Fibroblast of skin of left quadriceps (primary cell): ENCODE measurements around the gene KCNJ3.

Experiments
- DNase-seq, 2 experiments: peaks; one replicate each; pipeline ENCODE4 v3.0.0-alpha.2; 2013; ENCODE audit warnings: low read depth in 2 of 2

Gene KCNJ3, protein sequence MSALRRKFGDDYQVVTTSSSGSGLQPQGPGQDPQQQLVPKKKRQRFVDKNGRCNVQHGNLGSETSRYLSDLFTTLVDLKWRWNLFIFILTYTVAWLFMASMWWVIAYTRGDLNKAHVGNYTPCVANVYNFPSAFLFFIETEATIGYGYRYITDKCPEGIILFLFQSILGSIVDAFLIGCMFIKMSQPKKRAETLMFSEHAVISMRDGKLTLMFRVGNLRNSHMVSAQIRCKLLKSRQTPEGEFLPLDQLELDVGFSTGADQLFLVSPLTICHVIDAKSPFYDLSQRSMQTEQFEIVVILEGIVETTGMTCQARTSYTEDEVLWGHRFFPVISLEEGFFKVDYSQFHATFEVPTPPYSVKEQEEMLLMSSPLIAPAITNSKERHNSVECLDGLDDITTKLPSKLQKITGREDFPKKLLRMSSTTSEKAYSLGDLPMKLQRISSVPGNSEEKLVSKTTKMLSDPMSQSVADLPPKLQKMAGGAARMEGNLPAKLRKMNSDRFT

DNA sequence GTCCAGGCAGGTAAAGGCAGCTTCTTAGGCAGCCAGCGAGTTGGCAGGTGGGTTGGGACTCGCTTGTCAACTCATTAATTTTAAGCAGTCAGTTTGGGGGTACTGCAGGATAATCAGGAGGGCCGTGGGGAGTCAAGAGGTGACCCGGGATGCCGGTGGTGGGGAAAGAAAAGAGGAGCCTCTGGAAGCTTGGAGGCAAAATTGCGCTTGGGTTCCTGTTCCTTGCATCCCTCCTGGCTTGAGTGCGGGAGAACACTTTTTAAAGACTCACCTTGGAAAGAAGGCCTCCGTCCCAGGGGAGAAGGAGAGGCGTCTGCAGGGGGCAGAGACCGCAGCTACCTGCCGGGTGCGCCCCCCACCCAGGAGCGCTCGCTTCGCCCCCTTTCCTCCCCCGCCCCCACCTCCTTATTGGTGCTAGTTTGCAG, at the start of gene KCNJ3:
Gene KCNJ3, plus strand, starts transcription at position 400 of the 425 bp plus-strand sequence. CDS start 81 bp downstream, outside the sequence.
- DNase-seq: no peak

- no peak for DNase-seq
These were observed 43.0 kb upstream of the KCNJ3 start for GRCh38 chr2:154655499-154655898.

GRCh38 chr2:154658854-154659253, 39.6 kb upstream of the KCNJ3 start:
- no peak for DNase-seq

DNA sequence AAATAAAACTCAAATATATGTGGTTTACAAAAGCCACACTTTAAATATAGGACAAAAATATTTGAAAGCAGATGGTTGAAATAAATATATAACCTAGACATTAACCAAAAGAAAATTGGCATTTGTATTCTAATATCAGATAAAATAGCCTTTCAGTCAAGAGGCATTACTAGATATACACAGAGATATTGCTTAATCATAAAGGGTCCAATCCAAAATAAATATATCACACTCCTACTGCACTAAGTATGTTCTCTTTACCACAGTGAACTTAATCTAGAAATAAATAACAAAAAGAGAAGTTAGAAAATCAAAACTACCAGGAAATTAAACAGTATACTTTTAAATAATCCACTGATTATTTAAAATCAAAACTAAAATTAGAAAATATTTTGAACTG, 34.2 kb upstream of the KCNJ3 start:
- DNase-seq: no peak

GRCh38 chr2:154670083-154670482, 28.4 kb upstream of the KCNJ3 start:
- DNase-seq: no peak

DNA sequence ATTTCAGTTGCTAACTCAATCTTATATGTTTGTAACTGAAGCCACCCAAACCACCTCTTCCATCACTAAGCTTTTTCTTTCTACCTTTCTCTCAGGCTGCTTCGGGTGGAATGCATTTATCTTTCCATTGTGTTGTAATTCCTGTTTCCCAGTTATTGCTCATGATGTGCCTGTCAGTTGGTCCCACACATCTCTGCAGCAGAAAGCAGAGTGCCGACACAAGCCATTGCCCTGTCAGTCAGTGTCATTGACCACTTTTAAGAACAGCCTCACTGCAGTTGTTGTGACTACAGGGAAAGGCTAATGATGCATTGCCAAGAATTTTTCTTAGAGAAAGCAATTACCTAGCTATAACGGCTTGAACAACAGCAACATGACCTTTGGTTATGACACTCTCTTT, 24.8 kb upstream of the KCNJ3 start:
- no peak for DNase-seq

GRCh38 chr2:154677401-154677800, 21.1 kb upstream of the KCNJ3 start:
- DNase-seq: no peak

- DNase-seq: no peak
These were observed 16.8 kb upstream of the KCNJ3 start for GRCh38 chr2:154681741-154682140.

GRCh38 chr2:154686162-154686561, 12.3 kb upstream of the KCNJ3 start:
- no peak for DNase-seq

DNA sequence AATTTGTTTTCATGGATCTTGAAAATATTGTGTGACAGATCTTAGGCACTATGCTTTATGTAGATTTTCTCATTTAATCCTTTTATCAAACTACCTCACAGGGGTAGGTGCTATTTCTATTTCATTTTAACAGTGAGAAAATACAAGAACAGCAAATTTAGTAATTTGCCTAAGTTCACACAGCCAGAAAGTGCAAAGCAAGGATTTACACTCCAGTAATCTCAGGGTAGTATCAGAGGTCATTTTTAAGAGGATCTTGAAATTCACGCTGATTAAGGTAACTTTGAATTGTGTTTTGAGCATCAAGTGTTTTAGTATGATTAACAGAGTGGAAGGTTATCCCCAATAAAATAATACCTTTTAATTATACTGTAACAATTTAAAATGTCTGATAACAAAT, 10.1 kb upstream of the KCNJ3 start:
- no peak for DNase-seq

GRCh38 chr2:154689158-154689557, 9.3 kb upstream of the KCNJ3 start:
- no peak for DNase-seq

GRCh38 chr2:154692927-154693326, 5.6 kb upstream of the KCNJ3 start:
- no peak for DNase-seq

DNA sequence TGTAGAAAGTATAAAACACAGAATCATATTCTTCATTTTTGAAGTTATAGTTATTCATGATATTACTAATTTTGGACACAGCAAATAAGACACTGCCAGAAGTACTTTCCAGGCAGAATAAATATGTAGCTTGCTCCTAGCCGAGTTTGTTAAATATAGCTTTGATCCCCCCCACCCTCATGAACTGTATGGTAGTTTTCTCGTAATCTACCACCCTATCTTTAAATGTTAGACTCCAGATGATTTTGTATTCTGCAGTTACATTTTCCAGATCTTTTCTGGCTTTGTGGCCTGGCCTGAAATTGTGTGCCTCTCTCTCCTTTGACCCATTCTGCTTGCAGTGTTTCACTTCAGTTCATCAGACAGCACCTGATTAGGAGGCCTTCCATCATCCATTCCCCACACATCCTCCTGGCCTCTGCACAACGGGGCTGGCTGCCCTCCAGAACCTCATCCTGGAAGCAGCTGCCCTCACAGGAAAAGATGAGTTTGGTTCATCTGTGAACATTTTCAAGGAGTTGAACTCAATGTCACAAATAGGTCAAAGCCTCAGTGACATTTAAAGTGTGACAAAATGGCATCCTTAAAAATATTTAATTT, 4.7 kb upstream of the KCNJ3 start:
- no peak for DNase-seq

DNA sequence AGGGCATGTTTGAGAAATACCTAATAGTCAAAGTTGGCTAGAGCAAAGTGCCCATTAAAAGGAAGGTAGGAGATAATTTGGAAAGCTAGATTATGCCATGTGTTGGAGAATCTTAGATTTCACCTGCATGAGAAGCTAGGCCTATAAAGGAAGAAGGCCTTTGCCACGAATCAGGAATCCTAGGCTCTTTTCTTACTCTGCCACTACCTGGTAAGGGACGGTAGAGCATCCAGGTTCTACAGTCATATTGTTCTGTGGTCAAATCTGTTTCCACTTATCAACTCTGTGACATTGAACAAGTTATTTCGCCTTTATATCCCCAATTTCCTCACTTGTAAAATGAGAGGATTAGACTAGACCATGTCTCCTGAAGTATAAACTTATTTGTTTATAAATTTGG, 3.6 kb upstream of the KCNJ3 start:
- no peak for DNase-seq

DNA sequence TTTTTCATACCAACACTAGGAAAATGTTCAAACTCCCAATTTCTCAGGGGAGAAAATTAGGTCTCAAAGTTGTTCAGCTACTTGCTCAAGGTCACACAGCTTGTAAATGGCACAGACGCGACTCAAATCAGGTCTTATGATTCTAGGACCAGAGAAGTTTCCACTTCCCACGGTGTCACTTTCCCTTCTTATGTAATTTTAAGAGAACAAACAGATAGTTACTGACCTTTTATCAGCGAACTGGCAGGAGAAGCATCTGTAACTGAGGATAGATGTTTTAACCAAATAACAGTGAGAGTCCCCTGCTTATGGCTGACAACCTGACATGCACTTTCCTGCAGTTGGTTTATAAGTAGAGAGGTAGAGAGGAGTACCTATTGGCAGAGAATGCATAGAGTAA, 2.1 kb upstream of the KCNJ3 start:
- no peak for DNase-seq

DNA sequence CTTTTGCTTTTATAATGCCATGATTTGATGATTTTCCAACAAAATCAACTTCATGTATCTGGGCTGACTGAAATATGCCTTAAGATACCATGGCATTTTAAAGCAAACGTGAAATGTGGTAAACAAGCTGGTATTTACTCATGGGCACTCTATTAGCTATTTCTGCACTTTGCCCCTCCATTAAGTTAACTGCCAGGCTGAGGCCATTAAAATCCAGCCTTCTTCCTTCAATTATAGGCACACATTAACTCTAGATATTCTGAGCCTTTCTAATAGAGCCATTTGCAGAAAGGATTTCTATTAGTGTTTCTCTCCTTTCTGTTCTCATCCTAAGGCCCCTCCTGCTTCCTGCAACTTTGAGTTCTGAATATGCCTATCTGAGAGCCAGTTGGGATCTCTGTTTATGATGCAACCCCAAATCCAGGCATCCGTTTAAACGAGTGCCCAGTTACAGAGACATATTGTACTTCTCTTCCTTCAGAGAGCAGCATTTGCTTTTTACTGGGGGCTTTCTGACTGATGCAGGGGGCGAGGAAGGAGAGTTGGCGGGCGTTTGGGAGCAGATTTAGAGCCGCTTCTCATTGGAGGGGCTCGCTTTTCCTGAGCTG, 1.6 kb upstream of the KCNJ3 start:
- no peak for DNase-seq

- DNase-seq: peak in 1 of 2 experiments; percentile 1
These were observed 860 bp upstream of the KCNJ3 start for GRCh38 chr2:154697418-154698252.

DNA sequence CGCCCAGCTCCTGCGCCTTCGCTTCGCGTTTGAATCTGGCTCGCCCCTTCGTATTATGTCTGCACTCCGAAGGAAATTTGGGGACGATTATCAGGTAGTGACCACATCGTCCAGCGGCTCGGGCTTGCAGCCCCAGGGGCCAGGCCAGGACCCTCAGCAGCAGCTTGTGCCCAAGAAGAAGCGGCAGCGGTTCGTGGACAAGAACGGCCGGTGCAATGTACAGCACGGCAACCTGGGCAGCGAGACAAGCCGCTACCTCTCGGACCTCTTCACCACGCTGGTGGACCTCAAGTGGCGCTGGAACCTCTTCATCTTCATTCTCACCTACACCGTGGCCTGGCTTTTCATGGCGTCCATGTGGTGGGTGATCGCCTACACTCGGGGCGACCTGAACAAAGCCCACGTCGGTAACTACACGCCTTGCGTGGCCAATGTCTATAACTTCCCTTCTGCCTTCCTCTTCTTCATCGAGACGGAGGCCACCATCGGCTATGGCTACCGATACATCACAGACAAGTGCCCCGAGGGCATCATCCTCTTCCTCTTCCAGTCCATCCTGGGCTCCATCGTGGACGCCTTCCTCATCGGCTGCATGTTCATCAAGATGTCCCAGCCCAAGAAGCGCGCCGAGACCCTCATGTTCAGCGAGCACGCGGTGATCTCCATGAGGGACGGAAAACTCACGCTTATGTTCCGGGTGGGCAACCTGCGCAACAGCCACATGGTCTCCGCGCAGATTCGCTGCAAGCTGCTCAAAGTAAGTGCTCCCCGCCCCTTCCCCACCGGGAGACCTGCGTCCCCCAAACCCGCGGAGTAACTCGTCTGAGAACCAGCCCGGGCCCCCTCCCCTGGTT, 453 bp downstream of the KCNJ3 start:
- no peak for DNase-seq

- no peak for DNase-seq
These were observed 1.1 kb downstream of the KCNJ3 start for GRCh38 chr2:154699575-154699930.

- no peak for DNase-seq
These were observed 1.6 kb downstream of the KCNJ3 start for GRCh38 chr2:154700136-154700535.

DNA sequence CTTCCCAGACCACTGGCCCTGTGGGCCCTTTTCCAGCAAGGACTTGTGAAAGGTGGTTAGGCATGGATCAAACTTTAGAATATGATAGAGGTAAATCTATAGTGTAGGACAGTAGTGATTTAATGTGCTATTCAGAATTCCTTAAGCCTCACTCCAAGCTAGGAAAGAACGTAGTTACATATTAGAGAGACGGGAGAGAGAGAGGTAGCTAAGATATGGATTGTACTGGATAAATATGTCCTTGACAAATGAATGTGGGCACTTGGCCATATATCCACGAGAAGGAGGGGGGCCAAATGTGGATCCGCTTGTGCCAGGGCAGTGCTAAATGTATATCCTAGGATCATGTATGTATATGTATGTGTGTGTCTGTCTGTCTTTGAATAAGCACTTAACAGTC, 6.5 kb downstream of the KCNJ3 start:
- no peak for DNase-seq
